Neural cell (in vitro differentiated cells): ENCODE measurements around the gene LRR1.

Source experiments
- CTCF ChIP-seq: fragments of 450-650 bp; IDR thresholded peaks from 2 replicates; pipeline ENCODE4 v1.5.1; 2014; ENCODE audit warnings: antibody characterized with exemption, mild to moderate bottlenecking, moderate library complexity; ENCODE audit not compliant: poor library complexity, severe bottlenecking
- EZH2 ChIP-seq: fragments of 200-600, 300-800 bp; shearing (Covaris generic), sonication (generic); IDR thresholded peaks from 2 replicates; pipeline ENCODE4 v1.6.1; 2014; ENCODE audit warnings: antibody characterized with exemption, low read length, borderline replicate concordance, mild to moderate bottlenecking; ENCODE audit not compliant: insufficient read depth, poor library complexity, severe bottlenecking
- POLR2AphosphoS5 ChIP-seq: IDR thresholded peaks from 2 replicates; pipeline ENCODE4 v1.6.1; 2012
- REST ChIP-seq: IDR thresholded peaks from 2 replicates; pipeline ENCODE4 v1.6.1; 2012; ENCODE audit warnings: borderline replicate concordance
- SMC3 ChIP-seq: fragments of 450-650 bp; conservative IDR thresholded peaks from 2 replicates; pipeline ENCODE4 v1.6.1; 2014; ENCODE audit warnings: antibody characterized with exemption, mild to moderate bottlenecking, moderate library complexity; ENCODE audit not compliant: poor library complexity
- TAF1 ChIP-seq: IDR thresholded peaks from 2 replicates; pipeline ENCODE4 v1.6.1; 2012; ENCODE audit warnings: low read depth

GRCh38 chr14:49594347-49595091, 4.2 kb upstream of the LRR1 start:
- TF ChIP-seq TAF1 (no peak), REST (no peak), CTCF (no peak), POLR2AphosphoS5 (no peak), SMC3 (no peak), EZH2 (no peak)
